ENCODE data around the gene SSBP3. TPM values are rescaled to one million over a fixed set of nuclear protein-coding genes. Genes with fewer than 3 reads are reported as not detected.
A peak's percentile ranks its signal among the peaks of the same experiment; 100 is the strongest.

The SSBP3 gene
- total RNA-seq, 1 experiment from 2014 or later, result 26.0 TPM

DNA sequence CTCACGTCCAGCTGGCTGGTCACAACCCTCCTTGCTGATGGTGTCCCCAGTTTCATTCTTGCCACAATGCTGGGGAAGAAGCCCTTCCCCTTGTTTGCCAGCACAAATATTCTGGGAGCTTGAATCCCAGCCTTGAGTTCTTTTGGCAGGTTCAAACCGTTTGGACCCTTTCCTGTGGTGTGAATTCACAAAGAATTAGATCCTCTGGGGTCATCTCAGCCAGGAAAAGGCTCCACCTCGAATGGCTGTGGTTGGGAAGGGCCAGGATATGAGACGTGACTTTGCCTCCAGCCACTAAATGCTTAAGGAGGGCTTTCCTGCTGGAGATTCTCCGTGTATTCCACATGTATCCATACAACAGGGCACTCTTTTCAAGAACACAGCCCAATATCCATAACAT, 139.3 kb downstream of the SSBP3 start:
- no peak for DNase-seq (ENCODE audit: low read depth)

DNA sequence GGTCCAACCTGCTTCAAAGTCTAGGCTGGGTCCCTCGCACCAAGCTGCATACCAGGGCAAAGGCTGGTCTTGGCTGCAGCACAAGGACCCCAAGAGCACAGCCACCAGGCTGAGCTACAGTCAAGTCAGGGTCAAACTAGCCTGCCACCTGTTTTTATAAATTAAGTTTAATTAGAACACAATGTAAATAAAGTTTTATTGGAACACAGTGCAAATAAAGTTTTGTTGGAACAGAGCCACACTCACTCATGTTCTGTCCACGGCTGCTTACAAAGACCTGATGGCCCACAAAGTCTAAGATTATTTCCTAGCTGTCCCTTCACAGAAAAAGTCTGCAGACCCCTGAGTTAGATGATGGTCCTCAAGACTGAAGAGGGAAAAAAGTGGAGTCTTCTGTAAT, 140.0 kb downstream of the SSBP3 start:
- no peak for DNase-seq (ENCODE audit: low read depth)

DNA sequence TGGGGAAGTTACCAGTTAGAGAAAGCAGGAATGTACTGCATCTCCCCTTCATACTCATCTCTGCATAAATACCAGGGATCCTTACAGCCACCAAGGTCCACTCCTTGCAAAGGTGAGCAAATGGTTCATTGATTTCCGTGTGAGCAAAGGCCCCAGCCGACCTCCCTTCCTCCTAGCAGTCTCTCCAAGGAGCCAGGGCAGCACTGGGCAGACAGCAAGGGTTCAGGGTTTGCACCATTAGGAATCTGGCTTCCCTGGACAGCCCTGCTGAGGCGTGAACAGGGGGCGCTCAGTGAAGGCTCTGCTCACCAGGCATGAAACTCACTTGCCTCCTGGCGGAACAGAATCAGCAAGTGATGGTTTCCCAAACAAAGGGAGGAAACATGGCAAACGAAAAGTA, 140.5 kb downstream of the SSBP3 start:
- DNase-seq (ENCODE audit: low read depth), result no peak

DNA sequence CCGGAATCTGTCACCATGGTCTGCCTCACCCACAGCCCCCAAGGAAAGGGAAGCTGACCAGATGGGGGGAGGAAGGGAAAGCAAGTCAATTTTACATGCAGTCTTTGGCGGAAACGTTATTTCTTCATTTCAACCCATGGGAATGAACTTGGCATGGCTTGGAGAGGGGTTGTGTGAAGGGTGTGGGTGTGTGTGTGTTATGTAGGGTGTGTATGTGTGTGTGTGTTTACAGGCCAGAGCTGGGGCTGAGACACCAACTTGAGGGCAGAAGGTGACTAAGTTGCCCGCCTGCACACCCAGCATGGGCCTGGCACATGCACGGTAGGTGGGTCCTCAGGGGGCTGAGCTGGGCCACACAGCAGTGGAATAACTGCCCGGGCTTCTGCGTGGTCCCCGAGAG, 141.1 kb downstream of the SSBP3 start:
- no peak for DNase-seq (ENCODE audit: low read depth)

DNA sequence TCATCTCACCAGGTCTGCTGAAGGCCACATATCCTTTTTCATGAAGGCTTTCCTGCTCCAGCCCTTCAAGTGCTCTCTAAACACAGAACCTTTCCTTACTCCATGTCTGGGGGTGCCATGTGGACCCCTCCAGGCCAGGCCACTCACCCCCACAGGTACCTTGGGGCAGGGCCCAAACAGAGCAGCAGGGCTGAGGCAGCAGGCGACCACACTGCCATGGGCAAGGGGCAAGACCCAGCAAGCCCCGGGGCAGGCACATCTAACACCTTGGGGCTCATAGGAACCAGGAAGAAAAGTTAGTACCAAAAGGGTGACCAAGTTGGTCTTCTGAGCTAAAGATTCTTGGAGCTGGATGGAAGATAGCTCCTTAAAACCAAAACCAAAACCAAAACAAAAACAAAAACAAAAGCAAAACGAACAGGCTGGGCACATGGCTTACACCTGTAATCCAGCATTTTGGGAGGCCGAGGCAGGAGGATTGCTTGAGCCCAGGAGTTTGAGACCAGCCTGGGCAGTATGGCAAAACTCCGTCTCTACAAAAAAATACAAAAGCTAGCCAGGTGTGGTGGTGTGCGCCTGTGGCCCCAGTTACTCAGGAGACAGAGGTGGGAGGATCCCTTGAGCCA, 142.5 kb downstream of the SSBP3 start:
- DNase-seq (ENCODE audit: low read depth), result no peak

DNA sequence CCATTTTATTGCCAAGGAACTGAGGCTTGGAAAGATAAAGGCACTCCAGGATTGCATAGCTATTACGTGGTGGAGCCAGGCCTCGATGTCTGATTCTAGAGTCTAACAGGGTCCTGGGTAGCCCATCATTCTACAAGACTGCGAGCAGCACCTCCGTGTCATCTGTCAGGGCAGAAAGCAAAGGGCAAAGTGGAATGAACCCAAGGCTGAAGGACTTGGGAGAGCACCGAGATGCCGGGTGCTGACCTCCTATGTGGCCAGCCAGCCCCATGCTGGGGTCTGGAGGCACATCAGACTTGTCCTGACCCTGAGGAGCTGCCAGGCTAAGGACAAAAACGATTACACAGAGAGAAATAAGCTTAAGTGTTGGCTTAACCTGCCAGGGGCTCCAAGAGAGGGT, 143.9 kb downstream of the SSBP3 start:
- DNase-seq (ENCODE audit: low read depth), result no peak

DNA sequence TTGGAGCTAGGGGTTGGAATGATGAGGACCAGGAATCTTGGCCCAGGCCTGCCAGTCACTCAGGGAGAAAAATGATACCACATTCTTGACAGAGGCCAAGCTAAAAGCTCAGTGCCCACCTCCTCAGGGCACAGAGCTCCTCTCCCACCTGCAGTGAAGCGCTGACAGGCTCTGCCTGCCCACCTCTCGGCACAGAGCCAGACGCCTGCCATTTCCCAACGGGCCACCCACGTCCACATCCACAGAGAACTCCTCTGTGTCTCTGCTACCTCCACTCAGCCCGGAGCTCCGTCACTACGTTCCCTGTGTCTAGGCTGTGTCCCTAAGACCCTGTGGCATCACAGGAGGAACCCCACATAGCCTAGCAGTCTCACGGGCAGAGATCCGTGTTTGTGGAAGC, 145.4 kb downstream of the SSBP3 start:
- no peak for DNase-seq (ENCODE audit: low read depth)

DNA sequence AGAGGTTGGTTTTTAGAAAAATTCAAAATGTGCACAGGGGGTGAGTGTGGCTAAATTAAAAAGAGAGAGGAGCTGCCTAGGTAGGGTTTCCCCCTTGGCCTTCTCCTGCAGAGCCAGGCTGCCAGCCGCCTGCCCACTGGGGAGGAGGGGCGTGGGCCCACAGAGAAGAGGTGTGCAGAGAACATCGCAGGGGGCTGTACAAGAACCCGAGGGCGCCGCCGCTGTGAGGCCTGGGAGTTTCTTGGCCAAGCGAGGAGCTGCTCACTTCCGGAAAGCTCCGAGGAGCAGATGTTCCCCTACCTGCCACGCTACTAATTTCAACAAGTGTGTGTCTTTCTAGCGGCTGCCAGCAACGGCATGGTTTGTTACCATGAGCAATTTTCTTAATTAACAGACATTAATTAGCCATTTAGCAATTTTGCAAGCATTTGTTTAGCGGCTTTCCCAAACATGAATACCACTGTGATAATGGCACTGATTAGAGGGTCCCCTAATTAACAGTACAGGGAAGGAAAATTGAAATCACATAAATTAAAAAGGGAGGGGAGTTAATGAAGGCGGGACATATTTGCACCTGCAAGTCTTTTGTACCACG, 146.6 kb downstream of the SSBP3 start:
- no peak for DNase-seq (ENCODE audit: low read depth)

DNA sequence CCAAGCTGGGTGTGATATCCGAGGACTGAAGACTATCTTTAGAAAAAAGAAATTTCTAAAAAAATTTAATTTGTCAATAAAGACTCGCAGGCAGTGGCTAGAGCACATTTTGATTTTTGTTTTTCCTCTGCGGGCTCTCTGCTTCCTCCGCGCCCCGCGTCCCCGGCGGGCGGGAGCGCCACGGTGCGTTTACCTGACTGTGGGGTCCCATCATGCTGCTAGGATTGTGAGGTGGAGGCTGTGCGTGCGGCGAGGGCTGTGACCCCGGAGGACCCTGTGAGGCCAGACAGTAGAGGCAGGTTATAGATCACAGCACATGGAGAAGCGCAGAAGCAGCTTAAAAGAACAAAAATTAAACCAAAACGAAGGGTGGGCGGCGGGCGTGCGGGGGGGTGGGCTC, 148.3 kb downstream of the SSBP3 start:
- no peak for DNase-seq (ENCODE audit: low read depth)

DNA sequence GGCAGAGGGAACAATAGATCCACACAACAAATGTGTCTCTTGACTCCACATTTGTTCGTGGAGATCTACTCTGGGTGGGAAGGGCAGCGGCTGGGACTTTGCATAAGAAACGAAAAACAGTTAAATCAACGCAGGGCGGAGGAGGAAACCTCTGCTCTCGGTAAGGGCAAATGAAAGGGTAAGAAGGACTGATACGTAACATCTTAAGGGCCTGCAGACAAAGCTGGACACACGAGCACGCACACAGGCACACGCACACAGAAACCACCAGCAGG, 148.9 kb downstream of the SSBP3 start:
- DNase-seq (ENCODE audit: low read depth), result no peak

DNA sequence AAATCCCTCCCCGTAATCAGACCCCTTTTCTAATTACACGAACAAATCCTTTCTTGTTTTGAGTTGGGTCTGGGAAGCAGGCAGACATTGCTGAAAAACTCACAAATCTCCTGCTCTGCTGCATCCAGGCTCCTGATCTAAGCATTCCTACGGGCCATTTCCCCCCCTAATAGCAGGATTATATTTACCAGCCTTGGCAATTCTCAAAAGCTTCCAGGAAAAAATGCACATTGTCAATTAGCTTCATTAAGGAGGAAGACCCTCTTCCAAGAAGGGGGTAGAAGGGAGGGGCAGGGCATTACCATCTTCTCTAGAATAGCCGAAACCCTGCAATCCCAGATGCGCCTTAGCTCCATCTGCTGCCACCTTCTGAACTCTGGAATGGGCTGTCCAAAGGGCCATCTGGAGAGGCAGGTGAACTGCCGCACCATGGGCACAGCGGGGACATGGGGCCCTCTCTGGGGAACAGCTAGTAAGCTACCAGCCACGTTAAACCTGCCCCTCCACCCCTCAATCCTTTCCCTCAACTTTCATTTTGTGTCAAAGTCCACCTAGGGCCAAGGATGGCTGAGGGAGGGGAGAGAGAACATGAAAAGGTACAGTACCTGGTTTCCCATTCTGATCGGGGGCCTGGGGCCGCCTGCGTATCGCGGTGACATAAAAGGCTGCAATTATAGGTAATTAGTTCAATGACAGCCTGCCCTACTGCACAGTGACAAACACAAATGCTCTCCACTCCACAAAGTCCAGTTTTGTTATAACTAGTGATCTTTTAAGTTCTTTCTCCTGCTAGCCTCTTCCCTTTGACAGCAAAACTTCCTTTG, 149.5 kb downstream of the SSBP3 start:
- no peak for DNase-seq (ENCODE audit: low read depth)

DNA sequence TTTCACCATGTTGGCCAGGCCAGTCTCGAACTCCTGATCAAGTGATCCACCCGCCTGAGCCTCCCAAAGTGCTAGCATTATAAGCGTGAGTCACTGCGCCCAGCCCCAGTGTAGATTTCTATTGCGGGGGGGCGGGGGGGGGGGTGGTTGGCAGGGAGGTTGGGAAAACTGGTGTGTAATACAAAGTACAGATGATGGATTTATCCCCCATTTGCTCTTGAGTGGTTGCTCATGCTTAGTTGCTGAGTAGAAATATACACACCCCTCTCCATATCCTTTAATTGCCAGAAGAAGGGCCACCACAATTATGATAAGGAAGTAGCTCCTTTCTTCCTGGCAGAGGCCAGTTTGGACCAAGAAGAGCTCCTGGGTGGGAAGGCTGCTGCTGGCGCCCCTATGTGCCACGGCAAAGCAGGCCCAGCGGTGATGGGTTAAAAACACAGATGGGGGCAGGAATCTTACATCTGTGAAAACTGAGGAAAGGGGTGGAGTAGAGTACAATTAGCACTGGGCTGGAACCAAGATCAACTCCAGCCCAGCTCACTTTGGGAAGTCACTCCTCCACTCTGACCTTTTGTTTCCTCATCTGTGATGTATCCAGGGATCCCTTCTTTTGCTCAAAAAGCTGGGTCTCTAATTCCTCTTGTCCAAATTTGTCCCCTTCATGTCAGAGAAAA, 151.0 kb downstream of the SSBP3 start:
- DNase-seq (ENCODE audit: low read depth), result peak; percentile 39

DNA sequence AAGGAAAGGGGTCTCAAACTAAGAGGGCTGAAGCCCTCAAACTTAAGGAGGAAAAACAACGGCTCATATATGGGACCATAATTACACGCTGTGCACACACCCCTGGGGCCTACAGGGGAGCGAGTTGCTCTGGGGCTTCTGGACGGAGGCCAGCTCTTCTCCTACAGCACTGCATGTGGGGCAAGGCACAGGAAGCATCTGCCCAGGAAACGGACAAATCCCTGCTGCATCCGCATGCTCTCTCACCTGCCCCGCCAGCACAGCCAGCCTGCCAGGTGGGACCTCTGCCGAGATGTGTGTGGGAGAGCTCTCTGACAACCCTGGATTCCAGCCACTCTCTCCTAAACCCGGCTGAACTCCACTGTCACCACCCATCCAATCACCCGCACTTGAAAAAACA, 152.1 kb downstream of the SSBP3 start:
- peak; percentile 58 for DNase-seq (ENCODE audit: low read depth)

DNA sequence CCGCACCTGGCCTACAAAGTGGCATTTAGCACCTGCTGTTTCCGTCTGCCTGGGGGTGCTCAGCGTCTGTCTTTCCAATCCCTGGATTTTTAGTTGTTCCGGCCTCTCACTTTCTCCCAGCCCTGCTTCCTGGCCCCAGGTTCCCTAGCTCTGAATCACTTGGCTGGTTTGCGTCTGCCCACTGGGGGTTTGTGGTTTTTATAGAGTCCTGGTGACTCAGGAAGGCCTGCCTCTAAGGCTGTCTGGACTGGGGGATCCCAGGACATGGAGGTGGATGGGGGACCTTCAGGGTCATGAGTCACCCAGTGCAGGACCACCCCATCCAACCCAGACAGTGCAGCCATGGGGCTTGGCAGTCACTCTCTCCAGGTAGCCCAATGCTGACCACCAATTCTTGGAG, 152.7 kb downstream of the SSBP3 start:
- DNase-seq (ENCODE audit: low read depth), result peak; percentile 92

DNA sequence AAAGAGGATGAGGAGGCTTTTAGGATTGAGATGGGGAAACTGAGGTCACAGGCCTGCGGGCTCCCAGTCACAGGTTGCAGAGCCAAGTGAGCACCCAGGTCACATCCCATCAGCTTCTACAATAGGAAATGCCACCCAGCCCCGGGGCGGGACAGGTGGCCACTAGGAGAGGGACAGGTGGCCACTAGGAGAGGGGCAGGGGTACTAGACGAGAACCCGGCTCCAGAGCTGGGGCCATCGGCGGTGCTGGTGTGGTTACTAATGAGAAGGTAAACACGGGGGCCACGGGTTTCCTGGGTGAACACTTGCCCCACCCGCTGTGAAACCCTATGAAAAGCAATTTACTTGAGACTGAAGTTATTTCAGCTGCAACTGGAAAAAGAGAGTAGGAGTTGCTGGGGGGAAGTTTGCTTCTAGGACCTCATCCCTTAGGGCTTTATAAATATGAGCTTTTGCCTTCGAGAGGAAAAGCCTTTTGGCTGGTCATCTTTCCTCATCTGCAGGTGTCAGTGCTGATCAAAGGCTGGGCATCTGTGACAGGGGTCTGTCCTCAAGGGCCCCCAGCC, 153.7 kb downstream of the SSBP3 start:
- DNase-seq (ENCODE audit: low read depth), result no peak

DNA sequence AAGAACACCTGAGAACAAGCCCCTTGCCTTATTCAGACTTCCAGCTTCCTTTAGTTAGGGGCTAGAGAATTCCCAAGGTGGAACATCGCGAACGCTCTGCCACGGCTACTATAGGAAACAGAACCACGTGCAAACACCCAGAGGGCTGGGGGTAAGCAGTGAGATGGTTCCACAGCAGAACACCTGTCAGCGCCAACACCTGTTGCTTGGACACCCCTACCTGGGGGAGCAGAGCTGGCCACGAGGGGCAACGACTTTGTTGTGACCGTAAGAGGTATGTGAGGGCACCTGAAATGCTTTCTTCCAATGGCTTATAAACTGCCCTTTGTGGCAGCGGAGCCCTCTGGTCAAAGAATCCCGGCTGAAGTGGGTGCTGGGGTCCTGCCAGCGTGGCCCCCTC, 155.5 kb downstream of the SSBP3 start:
- DNase-seq (ENCODE audit: low read depth), result no peak

DNA sequence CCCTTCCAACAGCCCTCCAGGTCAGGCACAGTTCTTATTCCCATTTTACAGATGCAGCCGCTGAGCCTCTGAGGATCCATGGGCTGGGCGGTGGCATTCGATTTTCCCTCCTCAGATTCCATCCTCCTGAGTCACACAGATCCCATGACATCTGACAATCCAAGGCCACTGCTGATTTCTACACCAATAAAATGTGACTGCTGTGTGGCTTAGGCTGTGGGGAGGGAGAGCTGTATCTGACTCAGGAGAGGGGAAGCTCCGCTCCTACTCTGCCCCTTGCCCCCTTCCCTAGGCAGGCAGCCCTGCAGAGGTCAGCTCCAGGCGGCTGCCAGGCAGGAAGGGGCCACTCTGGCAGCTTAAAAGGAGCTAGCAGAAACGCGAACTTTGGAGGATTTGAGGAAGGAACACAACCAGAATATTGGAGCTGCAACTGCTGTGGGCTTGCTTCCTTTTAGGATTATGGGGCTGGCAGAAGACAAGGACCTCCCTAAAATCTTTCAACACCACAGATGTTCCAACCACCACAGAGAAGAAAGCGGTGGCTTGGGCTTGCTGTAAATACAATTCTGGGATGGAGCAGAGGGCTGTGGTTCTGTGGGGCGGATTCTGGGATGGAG, 156.3 kb downstream of the SSBP3 start:
- DNase-seq (ENCODE audit: low read depth), result peak; percentile 79

DNA sequence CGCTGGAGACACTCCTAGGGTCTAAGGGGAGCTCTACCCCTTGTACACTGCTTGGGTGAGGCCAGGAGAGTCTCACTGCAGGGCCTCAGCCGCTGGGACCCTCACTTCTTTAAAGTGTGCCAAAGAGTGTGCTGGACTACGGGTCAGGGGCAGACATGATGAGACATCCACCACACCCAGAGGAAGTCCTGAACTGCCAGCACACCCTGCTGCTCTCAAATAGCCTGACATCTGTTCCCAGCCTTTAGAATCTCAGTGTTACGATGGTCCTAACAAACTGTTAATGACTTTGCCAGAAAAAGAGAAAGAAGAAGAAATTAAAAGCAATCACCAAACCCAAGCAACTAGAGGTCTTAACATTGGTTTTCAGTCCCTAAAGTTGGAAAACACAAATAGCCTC, 157.2 kb downstream of the SSBP3 start:
- peak; percentile 15 for DNase-seq (ENCODE audit: low read depth)

DNA sequence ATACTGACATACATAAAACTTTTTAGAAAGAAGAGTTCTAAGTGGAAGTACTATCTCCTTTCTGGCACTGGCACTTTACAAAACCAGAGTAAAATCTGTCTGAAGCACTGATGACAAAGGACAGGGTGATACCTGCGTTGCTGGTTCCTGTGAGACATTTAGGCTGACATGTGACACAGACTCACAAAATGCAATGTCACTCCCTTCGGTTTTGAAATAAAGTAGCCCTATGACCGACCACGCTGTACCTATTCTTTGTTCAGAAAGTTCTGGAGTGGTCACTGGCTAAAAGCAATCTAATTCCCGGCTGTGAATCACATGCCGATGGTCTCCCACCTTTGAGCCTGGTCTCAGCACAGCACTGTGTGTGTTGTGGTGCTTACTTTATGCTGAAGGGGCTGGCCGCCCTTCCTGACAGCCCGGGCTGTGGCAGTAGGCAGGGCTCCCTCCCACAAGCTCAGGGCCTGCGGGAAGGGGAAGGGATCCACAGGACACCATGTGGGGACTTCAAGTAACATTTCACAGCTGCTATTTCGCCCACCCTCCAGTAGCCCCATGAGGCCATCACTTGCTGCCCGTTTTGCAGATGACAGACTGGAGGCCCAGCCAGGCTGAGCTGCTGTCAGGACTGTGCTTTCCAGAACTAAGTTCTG, 158.2 kb downstream of the SSBP3 start:
- DNase-seq (ENCODE audit: low read depth), result no peak

DNA sequence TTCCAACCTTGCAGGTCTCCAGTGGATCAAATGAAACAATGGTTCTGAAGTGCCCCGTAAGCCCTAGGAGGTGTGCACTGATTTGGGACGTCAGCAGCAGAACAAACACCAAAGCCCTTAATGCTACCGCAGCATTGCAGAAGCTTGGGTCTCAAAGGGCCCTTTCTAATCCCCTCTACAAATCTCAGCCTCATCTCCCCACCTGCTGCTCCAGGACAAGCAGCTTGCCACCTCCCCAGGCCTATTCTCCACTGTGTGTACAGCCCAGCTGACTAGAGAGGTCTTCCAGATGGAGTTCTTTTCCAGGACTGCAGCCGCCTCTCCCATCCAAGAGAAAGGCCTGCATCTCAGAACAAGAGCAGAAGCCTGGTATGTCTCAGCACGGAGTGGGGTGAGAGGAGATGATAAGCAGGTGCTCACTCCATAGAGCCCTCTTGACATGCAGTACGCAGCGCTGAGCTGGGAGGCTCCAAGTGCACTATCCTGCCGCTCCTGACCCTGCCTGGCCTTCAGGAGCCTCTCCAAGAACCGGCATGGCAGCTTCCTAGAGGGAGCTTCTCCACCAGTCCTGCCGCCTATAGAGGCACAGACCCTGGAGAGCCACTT, 160.0 kb downstream of the SSBP3 start:
- no peak for DNase-seq (ENCODE audit: low read depth)

DNA sequence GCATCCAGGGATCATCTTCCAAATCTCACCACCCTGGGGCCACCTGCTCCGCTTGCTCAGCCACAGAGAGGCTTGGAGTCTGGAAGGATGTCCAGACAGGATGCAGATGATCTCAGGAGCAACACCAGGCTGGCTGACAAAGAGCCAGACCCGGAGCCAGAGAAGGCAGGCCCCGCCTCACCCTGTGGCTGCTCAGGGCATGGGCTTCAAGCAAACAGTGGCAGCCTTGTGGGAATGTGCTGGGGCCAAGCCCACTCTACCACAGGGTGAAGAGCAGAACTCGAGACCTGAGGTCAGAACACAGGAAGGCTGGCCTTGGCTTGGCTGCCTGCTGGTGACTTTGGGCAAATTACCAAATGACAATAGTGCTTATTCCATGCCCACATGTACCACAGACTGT, 160.7 kb downstream of the SSBP3 start:
- DNase-seq (ENCODE audit: low read depth), result peak; percentile 47
